IPS-NIHi11 (cell line): Measurements from ENCODE around the gene TCFL5.
"Not testable (repeated sequence)": the region's sequence is repeated elsewhere in the genome, so short reads cannot be mapped to it uniquely, and the experiment has no call there.

Experiments used
- DNase-seq: peaks from one replicate; pipeline ENCODE4 v3.0.0; 2012; ENCODE audit warnings: mixed read lengths, low spot score

The TCFL5 gene

GRCh38 chr20:62855120-62855519, 6.5 kb downstream of the TCFL5 start:
- DNase-seq = no peak

- no peak for DNase-seq
Observed at GRCh38 chr20:62854121-62854520, 7.5 kb downstream of the TCFL5 start.

- not testable (repeated sequence) for DNase-seq
Observed at GRCh38 chr20:62853304-62853703, 8.3 kb downstream of the TCFL5 start.

GRCh38 chr20:62852841-62853240, 8.8 kb downstream of the TCFL5 start:
- no peak for DNase-seq

- no peak for DNase-seq
Observed at GRCh38 chr20:62852196-62852595, 9.4 kb downstream of the TCFL5 start.

- no peak for DNase-seq
Observed at GRCh38 chr20:62850333-62850974, 11.2 kb downstream of the TCFL5 start.

- no peak for DNase-seq
Observed at GRCh38 chr20:62849431-62849830, 12.2 kb downstream of the TCFL5 start.

- DNase-seq = not testable (repeated sequence)
Observed at GRCh38 chr20:62848917-62849316, 12.7 kb downstream of the TCFL5 start.

GRCh38 chr20:62846166-62846890, 15.3 kb downstream of the TCFL5 start:
- no peak for DNase-seq

GRCh38 chr20:62845416-62846160, 16.0 kb downstream of the TCFL5 start:
- DNase-seq = no peak

- no peak for DNase-seq
Observed at GRCh38 chr20:62844182-62844581, 17.4 kb downstream of the TCFL5 start.

- DNase-seq = no peak
Observed at GRCh38 chr20:62843656-62844055, 18.0 kb downstream of the TCFL5 start.

GRCh38 chr20:62841705-62842212, 19.9 kb downstream of the TCFL5 start:
- DNase-seq = no peak

- DNase-seq = no peak
Observed at GRCh38 chr20:62840244-62841197, 21.1 kb downstream of the TCFL5 start.

GRCh38 chr20:62839816-62840215, 21.8 kb downstream of the TCFL5 start:
- no peak for DNase-seq

- no peak for DNase-seq
Observed at GRCh38 chr20:62839261-62839660, 22.4 kb downstream of the TCFL5 start.

GRCh38 chr20:62838128-62838891, 23.3 kb downstream of the TCFL5 start:
- DNase-seq = no peak

- no peak for DNase-seq
Observed at GRCh38 chr20:62837790-62838127, 23.9 kb downstream of the TCFL5 start.

- no peak for DNase-seq
Observed at GRCh38 chr20:62836967-62837490, 24.6 kb downstream of the TCFL5 start.

- DNase-seq = no peak
Observed at GRCh38 chr20:62835931-62836861, 25.4 kb downstream of the TCFL5 start.
